Neutrophil (primary cell): Measurements from ENCODE around the gene CCR5.

Experiments used
- H3K27ac ChIP-seq: fragments of 200-600 bp; sonication (generic); 2 replicates; pipeline ENCODE4 v1.5.1; 2016; ENCODE audit warnings: mild to moderate bottlenecking, moderate library complexity
- H3K27me3 ChIP-seq: fragments of 200-600 bp; sonication (generic); 2 replicates; pipeline ENCODE4 v1.6.0; 2016; ENCODE audit warnings: mild to moderate bottlenecking
- H3K36me3 ChIP-seq: fragments of 200-600 bp; sonication (generic); 2 replicates; pipeline ENCODE4 v1.5.1; 2017
- H3K4me1 ChIP-seq, 2 experiments: fragments of 200-600 bp in 1 of 2; sonication (generic) in 1 of 2; 1 replicate in 1 of 2; 2 replicates in 1 of 2; pipeline versions ENCODE4 v1.5.1 to v1.6.1; 2013 to 2016; ENCODE audit warnings: low read depth in 1 of 2, low read length in 1 of 2, mild to moderate bottlenecking in 1 of 2, moderate library complexity in 1 of 2; ENCODE audit not compliant: control insufficient read depth in 1 of 2, insufficient read depth in 1 of 2
- H3K4me3 ChIP-seq, 2 experiments: fragments of 200-600 bp in 1 of 2; sonication (generic) in 1 of 2; 1 replicate in 1 of 2; 2 replicates in 1 of 2; pipeline ENCODE4 v1.5.1; 2013 to 2016; ENCODE audit warnings: low read depth in 1 of 2, low read length in 1 of 2, mild to moderate bottlenecking in 1 of 2, moderate library complexity in 1 of 2
- H3K9me3 ChIP-seq: fragments of 200-600 bp; sonication (generic); 2 replicates; pipeline ENCODE4 v1.5.1; 2016
- TF ChIP-seq, protein P1 (sequence below): fragments of 200-600 bp; sonication (generic); IDR thresholded peaks from 2 replicates; pipeline ENCODE4 v1.5.1; 2016; ENCODE audit warnings: antibody characterized with exemption

The CCR5 gene

DNA sequence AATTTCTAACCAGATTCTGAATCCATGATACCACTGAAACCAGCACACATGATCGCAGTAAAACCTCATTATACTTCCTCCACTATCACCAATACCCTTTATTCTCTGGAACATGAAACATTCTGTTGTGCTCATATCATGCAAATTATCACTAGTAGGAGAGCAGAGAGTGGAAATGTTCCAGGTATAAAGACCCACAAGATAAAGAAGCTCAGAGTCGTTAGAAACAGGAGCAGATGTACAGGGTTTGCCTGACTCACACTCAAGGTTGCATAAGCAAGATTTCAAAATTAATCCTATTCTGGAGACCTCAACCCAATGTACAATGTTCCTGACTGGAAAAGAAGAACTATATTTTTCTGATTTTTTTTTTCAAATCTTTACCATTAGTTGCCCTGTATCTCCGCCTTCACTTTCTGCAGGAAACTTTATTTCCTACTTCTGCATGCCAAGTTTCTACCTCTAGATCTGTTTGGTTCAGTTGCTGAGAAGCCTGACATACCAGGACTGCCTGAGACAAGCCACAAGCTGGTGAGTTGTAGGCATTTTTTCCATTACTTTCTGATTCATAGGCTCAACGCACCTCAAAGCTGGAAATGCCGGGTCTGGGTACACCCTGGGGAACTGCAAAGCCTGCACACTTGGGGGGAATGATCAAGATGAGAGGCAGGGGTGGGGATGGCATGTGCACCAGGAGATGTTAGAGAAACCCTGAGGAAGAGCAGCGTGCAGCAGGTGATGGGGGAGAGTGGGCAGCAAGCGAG, 16.9 kb upstream of the CCR5 start, which contains the start of gene CCR2:
Gene CCR2 (plus strand): TSS at position 465 of the 764 bp plus-strand sequence. CDS start 3,417 bp downstream, outside the sequence.
- Histone ChIP-seq H3K27ac (no peak within 1 kb of the TSS), H3K4me3 (no peak within 1 kb of the TSS), H3K4me1 (no peaks in the 10 kb centered on the region), H3K36me3 (no peaks in the 10 kb centered on the region), H3K27me3 (no peaks in the 10 kb centered on the region), H3K9me3 (no peaks in the 10 kb centered on the region)
- TF ChIP-seq, protein P1, sequence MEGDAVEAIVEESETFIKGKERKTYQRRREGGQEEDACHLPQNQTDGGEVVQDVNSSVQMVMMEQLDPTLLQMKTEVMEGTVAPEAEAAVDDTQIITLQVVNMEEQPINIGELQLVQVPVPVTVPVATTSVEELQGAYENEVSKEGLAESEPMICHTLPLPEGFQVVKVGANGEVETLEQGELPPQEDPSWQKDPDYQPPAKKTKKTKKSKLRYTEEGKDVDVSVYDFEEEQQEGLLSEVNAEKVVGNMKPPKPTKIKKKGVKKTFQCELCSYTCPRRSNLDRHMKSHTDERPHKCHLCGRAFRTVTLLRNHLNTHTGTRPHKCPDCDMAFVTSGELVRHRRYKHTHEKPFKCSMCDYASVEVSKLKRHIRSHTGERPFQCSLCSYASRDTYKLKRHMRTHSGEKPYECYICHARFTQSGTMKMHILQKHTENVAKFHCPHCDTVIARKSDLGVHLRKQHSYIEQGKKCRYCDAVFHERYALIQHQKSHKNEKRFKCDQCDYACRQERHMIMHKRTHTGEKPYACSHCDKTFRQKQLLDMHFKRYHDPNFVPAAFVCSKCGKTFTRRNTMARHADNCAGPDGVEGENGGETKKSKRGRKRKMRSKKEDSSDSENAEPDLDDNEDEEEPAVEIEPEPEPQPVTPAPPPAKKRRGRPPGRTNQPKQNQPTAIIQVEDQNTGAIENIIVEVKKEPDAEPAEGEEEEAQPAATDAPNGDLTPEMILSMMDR: no peak

DNA sequence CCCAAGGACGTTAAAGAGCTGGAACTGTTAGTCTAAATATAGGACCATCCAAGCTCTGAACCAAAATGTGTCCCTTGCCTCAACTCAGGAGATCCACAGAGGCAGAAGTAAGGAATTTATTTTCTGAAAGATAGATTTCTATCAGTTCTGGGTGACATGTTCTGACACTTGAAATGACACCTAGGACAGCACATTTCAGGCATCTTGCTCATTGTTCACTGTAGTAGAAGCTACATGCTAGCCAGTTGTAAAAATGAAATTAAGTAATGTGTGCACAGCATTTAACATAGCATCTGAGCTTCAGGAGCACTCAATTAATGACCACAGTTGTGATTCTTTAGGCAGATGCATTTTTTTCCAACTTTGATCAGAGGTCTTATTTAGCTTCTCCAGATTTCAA, 16.3 kb upstream of the CCR5 start:
- Histone ChIP-seq H3K4me3 (no peak overlapping the region), H3K27ac (no peak overlapping the region), H3K36me3 (no peaks in the 10 kb centered on the region), H3K9me3 (no peaks in the 10 kb centered on the region), H3K4me1 (no peaks in the 10 kb centered on the region), H3K27me3 (no peaks in the 10 kb centered on the region)
- TF ChIP-seq, protein P1: no peak

DNA sequence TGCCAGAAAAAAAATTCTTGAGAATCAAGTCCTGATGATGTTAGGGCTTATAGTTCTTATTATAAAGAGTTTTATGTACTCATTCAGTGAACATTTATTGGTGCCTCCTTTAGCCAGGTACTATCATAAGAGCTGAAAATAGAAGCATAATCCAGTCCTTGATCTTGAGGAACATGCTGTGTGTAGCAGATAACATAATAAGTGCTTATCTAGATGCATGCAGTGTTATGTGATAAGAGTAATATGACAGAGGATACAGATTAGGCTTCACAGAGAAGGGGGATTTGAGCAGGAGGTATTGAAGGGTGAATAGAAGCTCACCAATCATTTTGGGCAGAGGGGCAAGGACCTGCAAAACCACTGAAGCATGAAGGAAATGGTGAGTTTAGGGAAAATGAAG, 15.8 kb upstream of the CCR5 start:
- TF ChIP-seq, protein P1: no peak
- Histone ChIP-seq H3K36me3 (no peaks in the 10 kb centered on the region), H3K4me3 (no peak overlapping the region), H3K27me3 (no peaks in the 10 kb centered on the region), H3K9me3 (no peaks in the 10 kb centered on the region), H3K27ac (no peak overlapping the region), H3K4me1 (no peaks in the 10 kb centered on the region)

DNA sequence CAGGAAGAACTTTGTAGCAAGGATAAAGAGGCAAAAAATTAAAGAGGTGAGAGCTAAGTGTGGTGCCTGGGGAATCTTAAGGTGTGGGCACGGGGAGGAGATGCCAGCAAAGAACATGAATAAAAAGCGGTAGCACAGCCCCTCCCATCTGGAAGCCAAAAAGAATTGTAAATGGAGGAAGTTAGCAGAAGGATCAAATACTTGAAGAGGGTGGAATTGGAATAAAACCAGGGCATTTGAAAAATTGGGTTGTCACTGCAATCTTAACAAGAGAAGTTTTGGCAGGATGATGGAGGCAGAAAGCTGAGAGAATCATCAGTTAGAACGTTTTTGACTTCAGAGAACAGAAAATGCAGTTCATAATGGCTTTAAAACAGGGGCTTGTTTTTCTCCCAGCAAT, 14.5 kb upstream of the CCR5 start:
- Histone ChIP-seq H3K4me1 (peaks cover 5 to 8% of the 10 kb centered on the region in 2 experiments), H3K27me3 (no peaks in the 10 kb centered on the region), H3K9me3 (no peaks in the 10 kb centered on the region), H3K4me3 (no peak overlapping the region), H3K36me3 (no peaks in the 10 kb centered on the region), H3K27ac (no peak overlapping the region)
- TF ChIP-seq, protein P1: no peak

DNA sequence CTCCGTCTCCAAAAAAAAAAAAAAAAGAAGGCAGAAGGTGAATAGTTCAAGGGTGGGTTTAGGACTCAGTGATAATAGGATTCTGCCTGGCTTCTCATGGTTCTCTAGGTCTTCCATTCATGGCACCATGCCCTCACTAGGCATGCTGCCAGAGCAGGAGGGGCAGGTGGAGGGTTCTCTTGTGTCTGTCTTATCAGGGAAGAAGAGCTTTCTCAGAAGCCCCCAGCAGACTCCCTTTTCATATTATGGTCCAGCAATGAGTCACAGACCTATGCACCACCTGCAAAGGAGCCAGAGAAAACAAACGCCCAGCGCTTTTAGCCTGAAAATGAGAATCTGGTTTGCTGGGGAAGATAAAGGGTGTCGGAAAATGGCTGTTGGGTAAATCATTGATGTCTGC, 13.8 kb upstream of the CCR5 start:
- Histone ChIP-seq H3K27me3 (no peaks in the 10 kb centered on the region), H3K4me1 (peaks cover 12 to 14% of the 10 kb centered on the region in 2 experiments), H3K27ac (no peak overlapping the region), H3K9me3 (no peaks in the 10 kb centered on the region), H3K36me3 (no peaks in the 10 kb centered on the region), H3K4me3 (no peak overlapping the region)
- TF ChIP-seq, protein P1: no peak
